SK-N-SH treated with all-trans-retinoic acid at 6 μM for 48 hours (cell line): ENCODE data around the gene UNCX.

Experiments used
- ARNTL ChIP-seq: fragments of 450-650 bp; formaldehyde crosslinking; IDR thresholded peaks from 2 replicates; pipeline ENCODE4 v1.5.0; 2020; ENCODE audit warnings: low read depth, mild to moderate bottlenecking, moderate library complexity, borderline replicate concordance
- CSDC2 ChIP-seq: fragments of 250-450 bp; sonication (Bioruptor Pico); IDR thresholded peaks from 2 replicates; pipeline ENCODE4 v1.5.0; 2020; ENCODE audit warnings: mild to moderate bottlenecking, moderate library complexity
- GLIS3 ChIP-seq: fragments of 250-450 bp; sonication (Bioruptor Pico); IDR thresholded peaks from 2 replicates; pipeline ENCODE4 v1.5.0; 2020; ENCODE audit warnings: mild to moderate bottlenecking, moderate library complexity
- PATZ1 ChIP-seq: fragments of 250-450 bp; sonication (Bioruptor Pico); IDR thresholded peaks from 2 replicates; pipeline ENCODE4 v1.8.0; 2020; ENCODE audit warnings: mild to moderate bottlenecking, moderate library complexity, borderline replicate concordance
- PPARA ChIP-seq: fragments of 250-450 bp; sonication (Bioruptor Pico); IDR thresholded peaks from 2 replicates; pipeline ENCODE4 v1.5.0; 2020; ENCODE audit warnings: mild to moderate bottlenecking, borderline replicate concordance
- ZC3H10 ChIP-seq: fragments of 250-450 bp; sonication (Bioruptor Pico); IDR thresholded peaks from 2 replicates; pipeline ENCODE4 v1.5.1; 2021; ENCODE audit warnings: mild to moderate bottlenecking, moderate library complexity
- ZFP30 ChIP-seq: fragments of 450-650 bp; formaldehyde crosslinking; IDR thresholded peaks from 2 replicates; pipeline ENCODE4 v1.5.0; 2022; ENCODE audit warnings: mild to moderate bottlenecking, moderate library complexity
- ZNF565 ChIP-seq: fragments of 450-650 bp; formaldehyde crosslinking; conservative IDR thresholded peaks from 2 replicates; pipeline ENCODE4 v1.5.0; 2020; ENCODE audit warnings: low read depth, mild to moderate bottlenecking, moderate library complexity
- TF ChIP-seq, protein P1 (sequence below): fragments of 250-450 bp; sonication (Bioruptor Pico); IDR thresholded peaks from 2 replicates; pipeline ENCODE4 v1.8.0; 2021; ENCODE audit warnings: low read depth, mild to moderate bottlenecking, moderate library complexity, borderline replicate concordance

GRCh38 chr7:1236132-1236661 lies 3.5 kb downstream of the UNCX start:
- TF ChIP-seq ARNTL (CRISPR knock-in tag) (no peak), CSDC2 (no peak), ZFP30 (CRISPR knock-in tag) (no peak), ZNF565 (CRISPR knock-in tag) (no peak), PPARA (CRISPR knock-in tag) (no peak), PATZ1 (CRISPR knock-in tag) (no peak), GLIS3 (no peak), ZC3H10 (CRISPR knock-in tag) (no peak)
- TF ChIP-seq, protein P1, sequence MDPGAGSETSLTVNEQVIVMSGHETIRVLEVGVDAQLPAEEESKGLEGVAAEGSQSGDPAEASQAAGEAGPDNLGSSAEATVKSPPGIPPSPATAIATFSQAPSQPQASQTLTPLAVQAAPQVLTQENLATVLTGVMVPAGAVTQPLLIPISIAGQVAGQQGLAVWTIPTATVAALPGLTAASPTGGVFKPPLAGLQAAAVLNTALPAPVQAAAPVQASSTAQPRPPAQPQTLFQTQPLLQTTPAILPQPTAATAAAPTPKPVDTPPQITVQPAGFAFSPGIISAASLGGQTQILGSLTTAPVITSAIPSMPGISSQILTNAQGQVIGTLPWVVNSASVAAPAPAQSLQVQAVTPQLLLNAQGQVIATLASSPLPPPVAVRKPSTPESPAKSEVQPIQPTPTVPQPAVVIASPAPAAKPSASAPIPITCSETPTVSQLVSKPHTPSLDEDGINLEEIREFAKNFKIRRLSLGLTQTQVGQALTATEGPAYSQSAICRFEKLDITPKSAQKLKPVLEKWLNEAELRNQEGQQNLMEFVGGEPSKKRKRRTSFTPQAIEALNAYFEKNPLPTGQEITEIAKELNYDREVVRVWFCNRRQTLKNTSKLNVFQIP (CRISPR knock-in tag), result no peak
